GM12891 (cell line): ENCODE measurements around the gene KRTAP8-1.

ENCODE experiments used
- DNase-seq: peaks from one replicate; pipeline ENCODE4 v3.0.0; 2011; ENCODE audit warnings: low spot score; ENCODE audit not compliant: insufficient read length
- FAIRE-seq: peaks from 2 replicates; lab custom pipeline; 2011; peaks lifted over from hg19 to GRCh38; lab: Jason Lieb, UNC
- PAX5 ChIP-seq: IDR thresholded peaks from 2 replicates; pipeline ENCODE4 v1.6.1; 2011; ENCODE audit warnings: low read length, moderate library complexity, mild to moderate bottlenecking; ENCODE audit not compliant: insufficient read depth, severe bottlenecking
- POLR2A ChIP-seq: IDR thresholded peaks from 2 replicates; pipeline ENCODE4 v1.6.1; 2011; ENCODE audit warnings: low read depth, low read length, control low read depth
- POLR2AphosphoS5 ChIP-seq: IDR thresholded peaks from 2 replicates; pipeline ENCODE4 v1.6.1; 2011; ENCODE audit warnings: low read depth, low read length, control low read depth
- POU2F2 ChIP-seq: IDR thresholded peaks from 2 replicates; pipeline ENCODE4 v1.6.1; 2011; ENCODE audit warnings: low read depth, mild to moderate bottlenecking, control low read depth, low read length, moderate library complexity
- SPI1 ChIP-seq: IDR thresholded peaks from 2 replicates; pipeline ENCODE4 v1.6.1; 2011; ENCODE audit warnings: low read depth, low read length, control low read depth
- TAF1 ChIP-seq: IDR thresholded peaks from 2 replicates; pipeline ENCODE4 v1.6.1; 2011; ENCODE audit warnings: low read depth, low read length, control low read depth

KRTAP8-1 gene

GRCh38 chr21:30793581-30794314 is 19.3 kb downstream of the KRTAP8-1 start:
- FAIRE-seq (no peak), DNase-seq (no peak)
- TF ChIP-seq POLR2A (no peak), PAX5 (no peak)

- FAIRE-seq = no peak
Observed at GRCh38 chr21:30779249-30779648, 33.8 kb downstream of the KRTAP8-1 start.

DNA sequence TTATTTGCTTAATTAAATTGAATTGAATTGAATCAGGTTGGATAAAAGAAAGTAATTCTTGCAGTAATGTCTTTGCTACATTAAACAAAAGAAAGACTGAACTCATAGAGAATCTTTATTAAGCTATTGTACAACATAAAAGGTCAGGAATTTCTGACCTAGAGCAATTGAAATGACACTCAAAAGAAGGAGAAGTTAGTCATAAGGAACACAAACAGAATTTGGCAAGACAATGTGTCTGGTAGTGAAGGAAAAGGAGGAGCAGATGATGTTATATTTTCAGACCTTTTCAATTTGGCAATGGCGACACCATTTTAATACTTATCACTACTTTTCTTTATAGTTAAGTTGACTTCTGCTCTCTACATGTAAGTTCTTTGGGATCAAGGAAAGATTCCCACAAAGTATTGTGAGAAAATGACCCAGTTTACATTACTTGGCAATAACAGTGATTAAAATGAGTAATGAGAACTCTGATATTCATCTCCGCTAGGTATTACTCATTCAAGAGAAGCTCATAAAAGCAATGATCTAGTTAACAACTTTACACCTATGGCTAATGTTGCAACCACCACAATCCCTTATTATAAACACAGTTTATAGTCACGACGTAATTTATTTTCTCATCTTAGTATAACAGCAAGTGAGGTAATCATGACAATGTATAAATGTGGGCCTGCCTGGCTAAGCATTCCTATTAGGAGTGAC is 43.2 kb downstream of the KRTAP8-1 start:
- TF ChIP-seq SPI1 (no peak), TAF1 (no peak), PAX5 (no peak), POLR2A (no peak), POLR2AphosphoS5 (no peak), POU2F2 (no peak)
- FAIRE-seq = no peak
- no peak for DNase-seq

More at GRCh38 chr21:30779249-30779648, 33.8 kb downstream of the KRTAP8-1 start:
- DNase-seq = no peak
- TF ChIP-seq POU2F2 (no peak), POLR2A (no peak), PAX5 (no peak), TAF1 (no peak), SPI1 (no peak), POLR2AphosphoS5 (no peak)
